ENCODE results near the gene BCL3.

BCL3 gene

DNA sequence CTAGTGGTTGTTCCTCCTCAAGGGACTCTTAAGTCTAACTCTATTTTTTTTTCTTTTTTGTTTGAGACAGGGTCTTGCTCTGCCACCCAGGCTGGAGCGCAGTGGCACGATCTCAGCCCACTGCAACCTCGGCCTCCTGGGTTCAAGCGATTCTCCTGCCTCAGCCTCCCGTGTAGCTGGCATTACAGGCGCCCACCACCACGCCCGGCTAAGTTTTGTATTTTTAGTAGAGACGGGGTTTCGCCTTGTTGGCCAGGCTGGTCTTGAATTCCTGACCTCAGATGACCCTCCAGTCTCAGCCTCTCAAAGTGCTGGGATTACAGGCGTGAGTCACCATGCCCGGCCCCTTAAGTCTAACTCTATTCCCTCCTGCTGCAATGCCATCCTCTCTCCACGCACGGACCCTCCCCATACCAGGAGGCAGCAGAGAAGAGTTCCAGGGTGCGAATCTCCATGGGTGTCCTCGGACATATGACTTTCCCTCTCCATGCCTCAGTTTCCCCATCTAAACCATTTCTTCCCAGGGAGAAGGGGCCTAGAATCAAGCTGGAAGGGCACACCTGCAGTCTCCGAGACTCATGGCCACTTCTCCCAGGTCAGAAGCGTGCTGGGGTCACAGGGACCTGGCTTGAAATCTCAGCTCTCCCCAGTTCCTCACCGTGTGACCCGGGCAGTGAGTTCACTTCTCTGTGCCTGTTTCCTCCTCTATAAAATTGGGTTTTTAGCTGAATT lies 6.0 kb upstream of the BCL3 start:
- no peak for DNase-seq

DNA sequence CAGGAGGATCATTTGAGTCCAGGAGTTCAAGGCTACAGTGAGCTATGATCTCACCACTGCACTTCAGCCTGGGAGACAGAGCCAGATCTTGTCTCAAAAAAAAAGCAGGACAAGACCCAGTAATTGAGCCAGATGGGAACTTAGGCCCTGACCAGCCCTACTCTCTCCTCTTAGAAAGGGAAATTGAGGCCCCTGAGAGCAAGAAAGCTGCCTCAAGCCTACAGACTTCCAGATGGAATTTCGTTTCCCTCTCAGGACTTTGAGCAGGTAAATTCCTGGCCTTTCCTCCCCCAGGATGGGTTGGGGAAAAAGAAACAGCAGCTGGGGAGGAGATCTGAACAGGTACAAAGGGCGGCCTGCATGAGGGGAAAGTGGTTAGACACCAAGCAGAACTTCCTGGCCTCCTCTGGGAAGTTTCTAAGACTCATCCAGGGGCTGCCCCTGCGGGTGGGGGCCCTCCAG lies 3.6 kb upstream of the BCL3 start:
- DNase-seq = no peak

DNA sequence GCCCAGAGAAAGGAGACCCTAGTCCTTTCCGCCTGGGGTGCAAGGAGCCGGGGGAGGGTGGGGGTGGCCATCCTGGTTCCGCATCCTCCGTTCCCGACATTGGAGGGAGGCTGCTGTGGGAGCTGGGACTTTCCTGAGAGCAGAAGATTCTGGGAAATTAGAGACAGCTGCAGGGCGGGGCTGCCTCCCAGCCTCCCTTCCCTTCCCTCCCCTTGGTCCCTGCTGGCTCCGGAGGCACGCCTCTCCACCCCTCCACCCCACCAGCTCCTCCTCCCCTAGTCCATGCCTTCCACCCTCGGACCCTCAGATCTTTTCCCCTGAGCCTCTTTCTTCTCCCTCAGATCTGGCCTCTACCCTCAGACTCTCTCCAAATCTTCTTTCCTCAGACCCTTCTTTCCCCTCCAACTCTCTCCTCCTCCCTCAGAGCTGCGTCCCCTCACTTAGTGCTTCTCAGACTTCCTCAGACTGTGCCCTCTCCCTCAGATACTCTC lies 3.1 kb upstream of the BCL3 start:
- DNase-seq = no peak

DNA sequence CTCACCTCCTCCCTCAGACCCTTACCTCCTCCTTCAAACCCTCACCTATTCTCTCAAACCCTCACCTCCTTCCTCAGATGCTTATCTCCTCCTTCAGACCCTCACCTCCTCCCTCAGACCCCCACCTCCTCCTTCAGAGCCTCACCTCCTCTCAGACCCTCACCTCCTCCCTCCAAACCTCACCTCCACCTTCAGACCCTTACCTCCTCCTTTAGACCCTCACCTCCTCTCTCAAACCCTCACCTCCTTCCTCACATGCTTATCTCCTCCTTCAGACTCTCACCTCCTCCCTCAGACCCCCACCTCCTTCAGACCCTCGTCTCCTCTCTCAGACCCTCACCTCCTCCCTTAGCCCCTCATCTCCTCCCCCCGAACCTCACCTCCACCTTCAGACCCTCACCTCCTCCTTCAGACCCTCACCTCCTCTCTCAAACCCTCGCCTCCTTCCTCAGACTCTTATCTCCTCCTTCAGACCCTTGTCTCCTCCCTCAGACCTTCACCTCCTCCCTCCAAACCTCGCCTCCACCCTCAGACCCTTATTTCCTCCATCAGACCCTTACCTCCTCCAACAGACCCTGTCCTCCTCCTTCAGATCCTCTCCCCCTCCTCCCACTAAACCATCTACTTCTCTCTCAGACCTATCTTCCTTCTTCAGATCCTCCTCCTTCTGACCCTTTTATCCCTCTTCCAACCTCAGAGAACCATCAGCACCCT lies 2.5 kb upstream of the BCL3 start:
- no peak for DNase-seq

DNA sequence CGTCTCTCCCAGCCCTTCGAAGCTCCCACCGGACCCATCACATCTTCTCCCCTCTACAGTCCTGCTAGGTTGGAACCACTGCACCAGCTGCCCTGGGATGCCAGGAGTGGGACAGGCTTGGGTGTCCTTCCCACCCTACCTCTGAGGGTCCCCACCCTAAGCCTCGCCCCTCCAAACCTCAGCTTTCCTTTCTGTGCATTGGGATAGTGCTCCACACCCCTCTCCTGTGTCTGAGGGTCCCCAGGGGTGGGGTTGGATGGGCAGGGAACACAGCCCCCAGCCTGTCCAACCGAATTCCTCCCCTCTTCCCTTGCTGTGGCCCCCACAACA lies 1.9 kb upstream of the BCL3 start:
- DNase-seq = no peak

DNA sequence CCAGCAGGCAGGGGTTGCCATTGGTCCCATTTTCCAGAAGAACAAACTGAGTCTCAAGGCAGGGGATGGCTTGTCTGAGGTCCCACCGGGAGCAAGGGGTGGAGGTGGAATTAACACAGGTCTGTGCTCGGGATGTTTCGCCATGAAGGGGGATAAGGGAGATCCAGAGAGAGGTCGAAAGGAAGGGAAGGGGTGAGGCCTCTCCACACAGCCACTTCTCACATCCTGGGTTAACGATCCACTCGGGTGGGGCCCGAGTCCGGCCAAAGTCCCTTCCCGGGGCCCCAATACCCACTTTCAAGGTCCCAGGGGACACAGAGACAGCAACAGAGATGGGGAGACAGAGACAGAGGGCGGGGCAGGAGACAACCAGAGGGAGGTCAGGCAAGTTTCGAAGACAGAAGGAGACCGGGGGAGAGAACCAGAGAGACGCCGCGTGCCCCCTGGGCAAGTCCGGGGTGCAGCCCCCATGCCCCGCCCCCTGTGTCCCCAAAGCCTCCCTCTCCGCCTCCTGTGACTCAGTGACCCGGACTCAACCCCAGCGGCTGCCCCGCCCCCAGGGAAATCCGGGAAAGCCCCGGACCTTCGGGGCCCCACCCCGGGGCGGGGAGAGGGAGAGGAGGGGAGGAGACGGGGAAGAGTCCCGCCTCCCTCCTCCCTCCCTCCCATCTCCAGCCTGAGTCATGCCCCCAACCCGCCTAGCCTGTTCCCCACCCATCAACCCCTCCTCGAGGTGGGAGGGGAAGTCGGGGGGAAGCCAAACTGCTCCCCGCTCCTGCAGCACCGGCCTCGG lies 1.4 kb upstream of the BCL3 start:
- peak; percentile 94 for DNase-seq

DNA sequence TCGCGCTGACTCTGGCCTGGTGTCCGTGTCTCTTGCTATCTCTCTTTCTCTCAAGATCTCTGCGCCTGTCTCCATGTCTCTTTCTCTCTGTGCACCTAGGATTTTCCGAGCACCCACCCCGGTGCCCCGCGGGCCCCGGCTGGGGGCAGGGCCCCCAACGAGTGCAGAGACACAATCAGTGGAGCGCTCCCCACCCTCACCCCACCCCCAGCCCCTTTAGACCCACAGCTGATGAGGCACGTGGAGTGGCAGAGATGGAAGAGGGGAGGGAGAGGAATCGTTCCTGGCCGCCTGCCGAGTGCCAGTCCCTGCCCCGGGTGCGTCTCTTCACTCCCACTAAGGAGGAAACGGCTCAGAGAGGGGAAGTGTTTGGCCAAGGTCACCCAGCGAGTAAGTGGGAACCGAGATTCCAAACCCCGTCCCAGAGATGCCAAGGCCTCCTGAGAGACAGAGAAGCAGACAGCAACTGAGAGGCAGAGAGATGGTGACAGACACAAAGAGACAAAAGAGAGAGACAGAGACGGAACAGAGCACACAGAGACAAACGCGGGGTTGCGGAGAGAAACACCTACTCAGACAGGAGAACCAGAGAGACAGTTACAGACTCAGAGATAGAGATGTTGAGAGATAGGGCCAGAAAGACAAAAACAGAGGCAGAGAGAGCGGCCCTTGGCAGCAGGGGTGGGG lies 626 bp upstream of the BCL3 start:
- peak; percentile 32 for DNase-seq

DNA sequence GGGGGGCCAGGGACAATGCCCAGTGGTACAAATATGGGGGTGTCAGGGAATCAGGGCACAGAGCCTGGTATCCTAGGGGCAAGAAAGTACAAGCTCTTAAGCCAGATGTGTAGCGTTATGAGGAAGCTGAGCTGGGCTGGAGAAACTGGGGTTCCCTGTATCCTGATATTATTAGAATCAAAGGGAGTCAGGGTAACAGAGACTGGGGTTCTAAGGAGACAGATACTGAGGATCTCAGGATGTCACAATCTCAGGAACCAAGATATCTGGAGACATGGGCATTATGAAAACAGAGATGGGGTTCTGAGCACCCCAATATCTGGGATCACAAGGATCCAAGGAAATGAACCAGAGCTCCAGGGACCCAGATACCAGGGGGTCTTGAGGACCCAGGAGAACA lies 784 bp downstream of the BCL3 start:
- DNase-seq = no peak

DNA sequence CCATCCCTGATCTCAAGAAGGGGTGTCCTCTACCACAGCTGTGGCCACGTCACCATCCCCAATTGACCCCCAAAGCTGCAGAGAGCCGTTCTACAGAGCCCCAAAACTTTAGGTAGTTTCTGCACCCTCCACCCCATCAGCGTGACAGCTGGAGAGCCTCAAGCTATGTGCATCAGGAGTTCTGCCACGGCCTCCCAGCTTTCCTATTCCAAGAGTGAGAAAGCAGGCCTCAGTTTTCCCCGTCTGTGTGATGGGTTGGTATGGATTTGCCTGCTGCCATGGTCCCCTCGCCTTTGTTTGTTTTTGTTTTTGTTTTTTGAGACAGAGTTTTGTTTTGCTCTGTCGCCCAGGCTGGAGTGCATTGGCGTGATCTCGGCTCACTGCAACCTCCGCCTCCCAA lies 1.5 kb downstream of the BCL3 start:
- DNase-seq = no peak

DNA sequence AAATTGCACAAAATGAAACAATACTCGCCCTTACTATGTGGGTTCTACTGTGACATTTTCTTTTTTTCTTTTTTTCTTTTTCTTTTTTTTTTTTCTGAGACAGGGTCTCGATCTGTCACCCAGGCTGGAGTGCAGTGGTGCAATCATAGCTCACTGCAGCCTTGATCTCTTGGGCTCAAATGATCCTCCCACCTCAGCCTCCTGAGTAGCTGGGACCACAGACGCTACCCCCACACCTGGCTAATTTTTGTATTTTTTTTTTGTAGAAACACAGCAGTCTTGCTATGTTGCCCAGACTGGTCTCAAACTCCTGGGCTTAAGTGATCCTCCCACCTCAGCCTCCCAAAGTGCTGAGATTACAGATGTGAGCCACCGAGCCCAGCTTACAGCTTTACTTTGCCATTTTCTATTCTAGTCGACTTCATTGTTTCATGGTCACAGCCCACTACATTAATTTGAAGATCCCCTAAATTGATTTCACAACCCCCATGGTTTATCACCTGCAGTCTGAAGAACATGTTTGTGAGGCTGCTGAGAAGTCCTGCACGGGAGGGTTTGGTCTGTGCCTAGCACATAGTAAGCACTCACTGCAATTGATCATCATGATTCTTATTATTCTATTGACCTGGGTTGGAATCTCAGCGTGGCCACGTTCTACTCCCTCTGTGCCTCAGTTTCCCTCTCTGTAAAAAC lies 3.8 kb downstream of the BCL3 start:
- DNase-seq = no peak

DNA sequence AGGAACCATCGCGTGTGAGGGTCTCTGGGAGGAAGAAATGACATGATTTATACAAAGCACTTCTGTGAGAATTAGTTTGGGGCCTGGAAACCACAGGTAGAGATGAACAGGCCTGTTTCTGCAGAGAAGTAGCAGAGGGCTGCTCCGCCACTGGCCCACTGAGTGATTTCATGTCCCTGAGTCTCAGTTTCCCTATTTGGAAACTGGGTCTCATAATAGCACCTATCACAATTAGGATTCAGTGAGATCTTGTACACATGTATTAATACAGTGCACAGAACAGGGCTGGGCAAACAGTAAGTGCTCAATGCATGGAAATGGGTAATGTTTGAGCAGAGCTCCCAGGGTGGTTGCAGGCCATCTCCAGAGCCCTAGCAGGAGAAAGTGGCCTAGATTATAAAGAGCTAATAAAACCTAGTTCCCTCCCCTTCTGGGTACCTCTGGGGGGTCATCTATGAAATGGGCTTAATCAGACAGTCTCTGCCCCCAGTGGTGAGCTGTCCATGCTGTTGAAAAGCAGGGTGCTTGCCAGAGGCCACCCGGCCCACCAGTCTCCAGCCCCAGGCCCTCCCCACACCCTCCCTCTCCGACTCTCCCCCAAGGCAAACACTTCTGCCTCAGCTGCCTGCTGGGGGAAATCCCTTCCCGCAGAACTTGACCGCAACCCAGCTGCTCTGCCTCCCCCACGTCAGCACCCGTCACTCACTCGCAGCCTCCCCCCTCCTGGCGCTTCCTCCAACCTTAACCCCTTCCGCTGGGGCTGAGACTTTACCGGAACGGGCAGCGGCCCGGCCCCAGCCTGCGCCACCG lies 4.5 kb downstream of the BCL3 start:
- DNase-seq = peak; percentile 87

DNA sequence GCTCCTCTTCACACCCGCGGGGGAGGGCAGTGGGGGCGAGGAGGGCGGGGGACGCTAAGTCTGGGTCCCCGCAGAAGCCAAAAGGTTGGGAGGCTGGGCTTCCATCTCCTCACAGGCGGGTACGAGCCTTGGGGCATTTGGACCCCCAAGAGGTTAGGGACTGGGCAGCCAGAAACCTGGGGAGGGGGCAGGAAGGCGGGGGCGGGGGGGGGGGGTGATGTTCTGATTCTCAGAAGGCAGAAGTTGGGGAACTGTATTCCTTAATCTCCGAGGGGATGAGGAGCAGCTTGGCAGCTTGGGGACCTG lies 5.1 kb downstream of the BCL3 start:
- no peak for DNase-seq

DNA sequence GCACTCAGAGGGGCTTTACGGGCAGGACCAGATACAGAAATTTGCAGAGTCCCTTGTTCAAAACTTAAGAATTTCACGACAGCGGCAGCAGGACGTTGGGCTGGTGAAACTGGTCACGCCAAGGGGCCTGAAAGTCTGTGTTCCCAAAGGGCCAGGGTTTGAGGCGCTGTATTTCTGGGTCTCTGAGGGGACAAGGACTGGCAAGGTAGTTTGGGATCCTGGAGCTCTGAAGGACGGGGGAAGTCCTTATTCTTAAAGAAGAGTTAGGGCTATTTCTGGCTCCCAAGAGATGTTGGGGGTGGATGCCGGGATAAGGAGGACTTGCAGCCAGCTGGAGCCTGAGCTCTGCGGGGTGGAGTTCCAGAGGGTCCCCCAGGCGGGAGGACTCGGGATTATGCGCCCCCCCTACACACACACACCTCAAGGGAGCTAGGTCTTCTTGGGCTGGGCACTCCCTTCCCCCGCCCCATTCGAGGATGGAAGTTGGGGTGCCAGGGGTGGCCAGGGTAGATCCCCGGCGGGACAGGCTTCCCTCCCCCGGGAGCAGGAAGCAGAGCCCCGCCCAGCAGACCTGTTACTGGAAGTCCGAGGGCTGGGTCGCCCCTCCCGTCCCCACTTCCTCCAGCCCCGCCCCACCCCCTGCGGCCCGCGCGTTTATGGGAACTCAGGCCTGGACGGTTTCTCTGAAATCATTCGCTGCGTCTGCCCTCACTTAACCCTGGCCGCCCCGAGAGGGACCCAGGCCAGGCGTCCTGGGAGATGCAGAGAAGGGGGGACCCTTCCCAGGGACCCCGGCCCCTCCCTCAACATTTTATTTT lies 5.6 kb downstream of the BCL3 start:
- DNase-seq = peak; percentile 77

DNA sequence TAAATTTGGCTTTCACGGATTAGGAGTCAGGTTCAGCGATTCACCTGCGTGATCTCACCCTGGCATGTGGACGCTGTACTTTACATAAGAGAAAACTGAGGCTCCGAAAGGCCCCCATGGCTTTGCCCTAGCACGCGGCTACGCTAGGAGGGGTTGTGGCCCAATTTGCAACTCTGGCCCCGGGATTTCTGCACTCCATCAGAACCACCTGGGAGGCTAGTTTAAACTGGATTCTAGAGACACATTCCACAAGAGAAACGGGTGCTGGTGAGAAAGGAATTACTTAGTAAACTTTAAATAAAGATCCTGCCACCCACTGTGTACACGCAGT lies 6.2 kb downstream of the BCL3 start:
- no peak for DNase-seq

DNA sequence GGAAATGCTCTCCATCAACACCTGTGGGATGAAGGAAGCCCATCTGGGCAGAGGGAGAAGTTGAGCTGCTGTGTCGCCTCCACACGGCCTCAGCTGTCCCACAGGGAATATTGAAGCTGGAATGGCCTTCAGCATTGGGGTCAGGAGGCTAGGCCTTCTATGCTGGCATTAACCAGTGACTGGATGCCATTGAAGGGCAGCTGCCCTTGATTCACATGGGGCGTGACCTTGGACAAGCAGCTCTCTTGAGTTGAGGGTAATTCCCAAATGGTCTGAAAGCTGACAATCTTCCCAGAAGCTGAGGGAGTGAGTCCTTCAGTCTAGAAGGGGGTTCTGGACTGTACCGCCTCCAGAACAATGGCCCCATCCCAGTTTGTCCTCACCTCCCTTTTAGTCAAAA lies 6.7 kb downstream of the BCL3 start:
- DNase-seq = no peak

DNA sequence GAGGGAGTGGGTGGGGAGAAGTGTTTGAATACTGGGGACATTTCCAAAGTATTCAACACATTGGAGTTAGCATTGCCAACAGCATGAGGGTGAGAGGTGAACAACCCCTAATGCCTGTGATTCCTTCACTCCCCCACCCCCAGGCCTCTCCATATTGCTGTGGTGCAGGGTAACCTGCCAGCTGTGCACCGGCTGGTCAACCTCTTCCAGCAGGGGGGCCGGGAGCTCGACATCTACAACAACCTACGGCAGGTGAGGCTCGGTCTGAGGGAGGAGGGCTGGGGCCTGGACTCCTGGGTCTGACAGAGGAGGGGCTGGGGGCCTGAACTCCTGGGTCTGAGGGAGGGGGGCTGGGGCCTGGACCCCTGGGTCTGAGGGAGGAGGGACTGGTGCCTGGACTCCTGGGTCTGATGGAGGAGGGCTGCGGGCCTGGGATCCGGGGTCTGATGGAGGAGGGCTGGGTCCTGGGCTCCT lies 7.6 kb downstream of the BCL3 start:
- DNase-seq = no peak

DNA sequence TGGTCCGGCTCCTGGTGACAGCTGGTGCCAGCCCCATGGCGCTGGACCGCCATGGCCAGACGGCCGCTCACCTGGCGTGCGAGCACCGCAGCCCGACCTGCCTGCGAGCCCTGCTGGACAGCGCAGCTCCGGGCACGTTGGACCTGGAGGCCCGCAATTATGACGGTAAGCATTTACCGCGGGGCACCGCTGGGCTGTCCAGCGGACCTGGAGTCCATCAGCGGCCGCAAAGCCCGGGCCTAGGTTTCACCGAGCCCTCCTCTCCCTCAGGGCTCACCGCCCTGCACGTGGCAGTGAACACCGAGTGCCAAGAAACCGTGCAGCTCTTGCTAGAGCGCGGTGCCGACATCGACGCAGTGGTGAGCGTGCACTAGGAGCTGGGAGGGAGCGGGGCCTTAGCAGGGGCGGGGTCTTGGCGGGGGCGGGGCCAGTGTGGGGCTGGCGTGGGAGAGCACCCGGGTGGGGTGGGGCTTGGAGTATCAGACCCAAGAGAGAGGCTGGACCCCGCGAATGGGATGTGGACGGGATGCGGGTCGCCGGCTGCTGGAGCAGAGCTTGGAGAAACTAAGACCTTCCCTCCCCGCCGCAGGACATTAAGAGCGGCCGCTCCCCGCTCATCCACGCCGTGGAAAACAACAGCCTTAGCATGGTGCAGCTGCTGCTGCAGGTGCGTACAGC lies 8.7 kb downstream of the BCL3 start:
- no peak for DNase-seq

DNA sequence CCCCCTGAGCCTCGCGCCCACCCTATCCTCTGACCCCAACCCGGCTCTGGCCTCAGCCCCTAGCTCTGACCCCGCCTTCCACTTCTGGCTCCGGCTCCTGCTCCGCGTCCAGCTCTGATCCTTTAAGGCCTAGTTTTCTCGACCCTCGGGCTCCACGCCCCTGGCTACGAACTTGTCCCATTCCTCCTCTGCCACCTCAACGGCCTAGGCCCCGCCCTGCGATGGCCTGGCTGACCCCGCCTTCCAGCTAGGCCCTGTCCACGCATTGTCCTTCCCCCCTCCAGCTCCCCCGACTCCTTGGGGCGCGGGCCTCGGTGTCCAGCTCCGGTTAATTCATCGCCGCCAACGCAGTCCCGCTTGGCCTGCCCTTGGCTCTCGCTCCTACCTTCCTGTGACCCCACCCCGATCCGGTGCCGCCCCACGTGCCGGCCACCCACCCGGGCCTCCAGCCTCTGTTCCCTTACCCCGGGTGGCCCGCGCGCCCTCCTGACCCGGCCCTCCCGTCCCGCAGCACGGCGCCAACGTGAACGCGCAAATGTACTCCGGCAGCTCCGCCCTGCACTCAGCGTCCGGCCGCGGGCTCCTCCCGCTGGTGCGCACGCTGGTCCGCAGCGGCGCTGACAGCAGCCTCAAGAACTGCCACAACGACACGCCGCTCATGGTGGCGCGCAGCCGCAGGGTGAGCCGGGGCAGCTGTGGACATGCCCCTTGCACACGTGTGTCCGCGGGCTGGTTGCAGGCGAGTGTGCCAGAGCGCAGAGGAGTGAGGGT lies 9.4 kb downstream of the BCL3 start:
- no peak for DNase-seq

DNA sequence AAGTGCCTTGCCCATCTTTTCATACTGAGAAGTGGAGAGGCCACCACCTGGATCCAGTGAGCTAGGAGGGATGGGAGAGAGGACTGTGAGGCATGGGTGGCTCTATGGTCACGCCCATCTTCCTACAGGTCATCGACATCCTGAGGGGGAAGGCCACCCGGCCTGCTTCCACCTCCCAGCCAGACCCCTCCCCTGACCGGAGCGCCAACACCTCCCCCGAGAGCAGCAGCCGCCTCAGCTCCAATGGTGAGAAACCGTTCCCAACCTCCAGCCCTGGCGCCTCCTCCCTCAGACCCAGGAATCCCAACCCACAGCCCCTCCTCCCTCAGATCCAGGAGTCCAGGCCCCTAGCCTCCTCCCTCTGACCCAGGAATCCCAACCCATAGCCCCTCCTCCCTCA lies 10.1 kb downstream of the BCL3 start:
- DNase-seq = no peak

Measured in stimulated activated CD4-positive, alpha-beta T cell treated with anti-CD3 and anti-CD28 coated beads, Interleukin-12 subunit alpha, Interleukin-12 subunit beta, amount 100 ng/mL, for 4 hours (primary cell).